Measurements from ENCODE around the gene NEURL2. TPM values are rescaled to one million over a fixed set of nuclear protein-coding genes. Genes with fewer than 3 reads are reported as not detected.
"Not testable (repeated sequence)": the region's sequence is repeated elsewhere in the genome, so short reads cannot be mapped to it uniquely, and the experiment has no call there.

Gene NEURL2
- total RNA-seq, 1 donor from 2014 or later: 2.8 TPM

- Histone ChIP-seq H3K36me3 (peaks cover 35% of the 10 kb centered on the region), H3K4me1 (peaks cover 14% of the 10 kb centered on the region), H3K27me3 (no peaks in the 10 kb centered on the region), H3K9me3 (no peaks in the 10 kb centered on the region), H3K4me3 (peak overlapping the region; percentile 99), H3K27ac (peak overlapping the region; percentile 100)
- intact Hi-C loops (cut with DNase I): no loop called here
- TF ChIP-seq CTCF (IDR thresholded peaks at IDR 0.05): no peak
- no peak for DNase-seq
- peak; percentile 3 for ATAC-seq
Observed at GRCh38 chr20:45935416-45936046, 44.5 kb upstream of the NEURL2 start.

DNA sequence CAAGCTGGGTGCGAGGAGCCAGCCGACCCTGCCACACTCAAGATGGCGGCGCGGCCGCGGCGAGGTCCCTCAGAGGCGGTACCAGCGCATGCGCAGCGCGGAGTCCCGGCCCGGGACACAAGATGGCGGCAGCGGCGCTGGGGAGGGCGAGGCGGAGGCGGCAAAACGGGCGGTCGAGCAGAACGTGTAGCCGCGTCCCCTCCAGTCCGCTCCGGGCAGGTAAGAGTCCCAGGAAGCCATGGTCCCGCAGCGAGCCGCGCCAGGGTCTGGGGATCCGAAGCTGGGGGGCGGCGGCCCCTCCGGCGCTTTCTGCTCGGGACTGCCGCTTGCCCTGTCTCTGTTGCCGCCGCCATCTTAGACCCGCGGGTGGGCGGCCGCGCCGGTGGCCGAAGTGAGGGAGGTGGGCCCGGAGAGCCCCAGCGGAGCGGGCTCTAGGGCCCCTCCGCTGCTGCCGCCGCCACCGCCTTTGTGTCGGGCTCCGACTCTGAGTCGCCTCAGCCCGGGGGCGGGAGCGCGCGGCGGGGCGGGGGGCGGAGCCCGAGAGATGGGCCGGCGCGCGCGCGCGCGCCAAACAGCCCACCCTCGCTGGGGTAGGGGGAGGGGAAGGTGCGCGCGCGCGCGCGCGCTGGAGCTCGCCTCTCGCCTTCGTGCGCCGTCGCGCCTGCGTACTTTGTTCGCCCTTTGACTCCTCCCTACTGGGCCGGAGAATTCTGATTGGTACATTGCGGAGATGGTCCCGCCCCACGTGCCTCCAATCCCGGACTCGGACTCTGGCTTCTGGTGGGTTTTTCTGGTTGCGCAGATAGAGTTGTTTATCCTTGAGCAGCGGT is 43.8 kb upstream of the NEURL2 start, which contains the start of gene PCIF1:
PCIF1 (plus strand) TSS at position 98 of the 830 bp plus-strand sequence. CDS start 4,317 bp downstream, outside the sequence.
- intact Hi-C loops (cut with DNase I): no loop called here
- no peak for TF ChIP-seq CTCF (IDR thresholded peaks at IDR 0.05)
- Histone ChIP-seq H3K4me3 (peak within 1 kb of the TSS; percentile 99), H3K27ac (peak within 1 kb of the TSS; percentile 100), H3K9me3 (no peaks in the 10 kb centered on the region), H3K36me3 (peaks cover 27% of the 10 kb centered on the region), H3K27me3 (no peaks in the 10 kb centered on the region), H3K4me1 (peaks cover 14% of the 10 kb centered on the region)
- peak; percentile 93 for ATAC-seq
- DNase-seq: peak; percentile 99

GRCh38 chr20:45934046-45934585 is 43.1 kb upstream of the NEURL2 start:
- intact Hi-C loops (cut with DNase I): no loop called here
- no peaks in the 10 kb centered on the region for H3K9me3 ChIP-seq
- H3K4me1 ChIP-seq: peaks cover 14% of the 10 kb centered on the region
- peak; percentile 24 for ATAC-seq
- peak overlapping the region; percentile 99 for H3K4me3 ChIP-seq
- peak; percentile 87 for DNase-seq
- no peaks in the 10 kb centered on the region for H3K27me3 ChIP-seq
- H3K36me3 ChIP-seq: peaks cover 20% of the 10 kb centered on the region
- peak overlapping the region; percentile 100 for H3K27ac ChIP-seq
- TF ChIP-seq CTCF (IDR thresholded peaks at IDR 0.05): no peak

- DNase-seq: peak; percentile 80
- Histone ChIP-seq H3K4me3 (peak overlapping the region; percentile 99), H3K9me3 (no peaks in the 10 kb centered on the region), H3K27ac (peak overlapping the region; percentile 100), H3K36me3 (peaks cover 14% of the 10 kb centered on the region), H3K4me1 (peaks cover 14% of the 10 kb centered on the region), H3K27me3 (no peaks in the 10 kb centered on the region)
- ATAC-seq: peak; percentile 52
- TF ChIP-seq CTCF (IDR thresholded peaks at IDR 0.05): peak; percentile 38
- intact Hi-C loops (cut with DNase I): no loop called here
Observed at GRCh38 chr20:45933266-45934045, 42.4 kb upstream of the NEURL2 start.

- H3K9me3 ChIP-seq; DNase-seq; H3K36me3 ChIP-seq; ATAC-seq; intact Hi-C loops (cut with DNase I); H3K4me3 ChIP-seq; H3K27me3 ChIP-seq; H3K27ac ChIP-seq: not testable (repeated sequence)
- peaks cover 13% of the 10 kb centered on the region for H3K4me1 ChIP-seq
Observed at GRCh38 chr20:45931680-45932079, 40.7 kb upstream of the NEURL2 start.
